HCT116 (cell line): ENCODE measurements around the gene MBD3L5. TPM values are rescaled to one million over a fixed set of nuclear protein-coding genes. Genes with fewer than 3 reads are reported as not detected.

ENCODE experiments used
- ATAC-seq: fragments of 200-7000 bp; cut with Tn5 transposase; 2 replicates; pipeline ENCODE4 v1.9.1; 2020; ENCODE audit warnings: mild to moderate bottlenecking, moderate library complexity
- BruUV-seq: library from RNA; stranded (reverse); fragments of 400-500 nt; replicated peaks from 2 replicates; lab custom pipeline; 2021; lab: Mats Ljungman, UMichigan
- CTCF ChIA-PET: fragments of 300-600 bp; sonication (Branson Sonifier 250); formaldehyde crosslinking; loops from one replicate; lab custom pipeline; 2021; ENCODE audit warnings: antibody characterized with exemption; lab: Charles Lee
- POLR2A ChIA-PET: fragments of 300-600, 350-600 bp; sonication (Branson Sonifier 250); formaldehyde crosslinking; loops from one replicate; lab custom pipeline; 2021; ENCODE audit warnings: antibody characterized with exemption; lab: Charles Lee
- RAD21 ChIA-PET, 2 experiments: fragments of 300-600 bp; sonication (Branson Sonifier 250); formaldehyde crosslinking; loops; one replicate each; lab custom pipeline; 2023; ENCODE audit warnings: low total read pairs in 2 of 2; ENCODE audit not compliant: uncharacterized antibody in 2 of 2, unreplicated experiment in 2 of 2, low non-redundant PET in 1 of 2; lab: Charles Lee
- DNase-seq: peaks from one replicate; pipeline ENCODE4 v3.0.0-alpha.2; 2010; ENCODE audit warnings: low read depth, low spot score
- H2AFZ ChIP-seq: fragments of 200-600 bp; shearing (Covaris generic), sonication (generic); 2 replicates; pipeline ENCODE4 v1.6.1; 2017; ENCODE audit warnings: low read depth, mixed run types, mixed read lengths, antibody characterized with exemption, low read length; ENCODE audit not compliant: poor library complexity, severe bottlenecking
- H3K27ac ChIP-seq: 2 replicates; pipeline ENCODE4 v1.5.1; 2012; ENCODE audit warnings: low read depth, low read length
- H3K27me3 ChIP-seq: fragments of 200-600 bp; sonication (generic); 2 replicates; pipeline ENCODE4 v1.6.1; 2016; ENCODE audit warnings: mixed run types, low read length, mixed read lengths; ENCODE audit not compliant: insufficient read depth
- H3K36me3 ChIP-seq, 2 experiments: fragments of 200-500 bp in 1 of 2; fragments of 200-600 bp in 1 of 2; sonication (Bioruptor generic) in 1 of 2; sonication (generic) in 1 of 2; 2 replicates each; pipeline versions ENCODE4 v1.5.1 to v1.6.1; 2014 to 2016; ENCODE audit warnings: low read length in 2 of 2, inconsistent platforms in 1 of 2, mixed read lengths in 1 of 2, mixed run types in 1 of 2; ENCODE audit not compliant: insufficient read depth in 2 of 2, control insufficient read depth in 1 of 2
- H3K4me1 ChIP-seq, 2 experiments: fragments of 200-600 bp in 1 of 2; sonication (generic) in 1 of 2; 2 replicates each; pipeline versions ENCODE4 v1.5.1 to v1.6.1; 2012 to 2017; ENCODE audit warnings: low read length in 2 of 2, inconsistent platforms in 1 of 2, mild to moderate bottlenecking in 1 of 2, mixed read lengths in 1 of 2, mixed run types in 1 of 2, moderate library complexity in 1 of 2; ENCODE audit not compliant: insufficient read depth in 2 of 2, control insufficient read depth in 1 of 2
- H3K4me2 ChIP-seq: fragments of 200-600 bp; sonication (generic); 2 replicates; pipeline ENCODE4 v1.6.1; 2017; ENCODE audit warnings: mixed run types, low read length, mixed read lengths
- H3K4me3 ChIP-seq, 2 experiments: fragments of 200-600 bp in 1 of 2; sonication (generic) in 1 of 2; replicated peaks in 1 of 2; 2 replicates each; pipeline ENCODE4 v1.5.1; 2011 to 2016; ENCODE audit warnings: low read length in 2 of 2, control low read depth in 1 of 2, low read depth in 1 of 2, mild to moderate bottlenecking in 1 of 2, mixed read lengths in 1 of 2, mixed run types in 1 of 2
- H3K79me2 ChIP-seq: fragments of 200-600 bp; sonication (generic); 2 replicates; pipeline ENCODE4 v1.6.1; 2017; ENCODE audit warnings: mild to moderate bottlenecking, mixed run types, low read length, moderate library complexity, mixed read lengths; ENCODE audit not compliant: insufficient read depth
- H3K9ac ChIP-seq: fragments of 200-600 bp; sonication (generic); 2 replicates; pipeline ENCODE4 v1.6.1; 2016; ENCODE audit warnings: low read length, mixed read lengths
- H3K9me2 ChIP-seq: fragments of 200-600 bp; sonication (generic), shearing (Covaris generic); 2 replicates; pipeline ENCODE4 v1.6.1; 2017; ENCODE audit warnings: mixed run types, mild to moderate bottlenecking, moderate library complexity; ENCODE audit not compliant: insufficient read depth
- H3K9me3 ChIP-seq, 2 experiments: fragments of 200-500 bp in 1 of 2; fragments of 200-600 bp in 1 of 2; sonication (Bioruptor generic) in 1 of 2; sonication (generic) in 1 of 2; 2 replicates each; pipeline ENCODE4 v1.6.1; 2014 to 2017; ENCODE audit warnings: low read length in 2 of 2, mixed read lengths in 2 of 2, inconsistent platforms in 1 of 2, low read depth in 1 of 2, mild to moderate bottlenecking in 1 of 2, mixed run types in 1 of 2, moderate library complexity in 1 of 2; ENCODE audit not compliant: control insufficient read depth in 1 of 2, insufficient read depth in 1 of 2
- H4K20me1 ChIP-seq: fragments of 200-600 bp; sonication (generic), shearing (Covaris generic); 2 replicates; pipeline ENCODE4 v1.6.1; 2017; ENCODE audit warnings: mixed run types, mild to moderate bottlenecking, moderate library complexity; ENCODE audit not compliant: insufficient read depth
- ATF3 ChIP-seq: IDR thresholded peaks from 2 replicates; pipeline ENCODE4 v1.6.1; 2012
- CBX3 ChIP-seq: IDR thresholded peaks from 2 replicates; pipeline ENCODE4 v1.6.1; 2012; ENCODE audit warnings: low read depth
- CEBPB ChIP-seq: IDR thresholded peaks from 2 replicates; pipeline ENCODE4 v1.6.1; 2012; ENCODE audit warnings: low read depth
- EZH2 ChIP-seq: fragments of 200-600 bp; sonication (generic); IDR thresholded peaks from 2 replicates; pipeline ENCODE4 v1.6.1; 2017; ENCODE audit warnings: antibody characterized with exemption, mixed run types
- EZH2phosphoT487 ChIP-seq: fragments of 200-600 bp; IDR thresholded peaks from 2 replicates; pipeline ENCODE4 v1.6.1; 2018; ENCODE audit warnings: antibody characterized with exemption, borderline replicate concordance
- FOSL1 ChIP-seq: IDR thresholded peaks from 2 replicates; pipeline ENCODE4 v1.6.1; 2012; ENCODE audit warnings: low read depth
- JUND ChIP-seq: IDR thresholded peaks from 2 replicates; pipeline ENCODE4 v1.6.1; 2012
- MAX ChIP-seq: IDR thresholded peaks from 2 replicates; pipeline ENCODE4 v1.6.1; 2012
- POLR2AphosphoS5 ChIP-seq: IDR thresholded peaks from 2 replicates; pipeline ENCODE4 v1.6.1; 2011; ENCODE audit warnings: mild to moderate bottlenecking, low read depth, low read length, moderate library complexity
- RAD21 ChIP-seq: IDR thresholded peaks from 2 replicates; pipeline ENCODE4 v1.6.1; 2012; ENCODE audit warnings: low read depth, mild to moderate bottlenecking
- REST ChIP-seq: IDR thresholded peaks from 2 replicates; pipeline ENCODE4 v1.6.1; 2012; ENCODE audit warnings: low read depth
- SP1 ChIP-seq: IDR thresholded peaks from 2 replicates; pipeline ENCODE4 v1.6.1; 2012; ENCODE audit warnings: low read depth
- TCF7L2 ChIP-seq: IDR thresholded peaks from 2 replicates; pipeline ENCODE4 v1.7.0; 2011; ENCODE audit warnings: borderline replicate concordance, inconsistent platforms; ENCODE audit not compliant: insufficient read depth, insufficient read length; ENCODE audit errors: extremely low read depth
- YY1 ChIP-seq: IDR thresholded peaks from 2 replicates; pipeline ENCODE4 v1.6.1; 2011; ENCODE audit warnings: low read length, low read depth, moderate library complexity, mild to moderate bottlenecking; ENCODE audit not compliant: insufficient replicate concordance; ENCODE audit errors: extremely low read depth
- ZFX ChIP-seq: fragments of 450-650 bp; IDR thresholded peaks from 2 replicates; pipeline ENCODE4 v1.6.1; 2017
- ZNF274 ChIP-seq: fragments of 200-500 bp; sonication (Bioruptor generic); IDR thresholded peaks from 2 replicates; pipeline ENCODE4 v1.6.1; 2014; ENCODE audit warnings: mild to moderate bottlenecking, low read depth, low read length, inconsistent platforms
- intact Hi-C: fragments of 100-400 bp; cut with micrococcal nuclease; formaldehyde crosslinking; loops from 2 replicates; pipeline ENCODE4 v1.10.0; 2022
- total RNA-seq: library from RNA; stranded (reverse); gene quantifications from one replicate; pipeline ENCODE4 v1.2.1, GENCODE V29; 2021; ENCODE audit not compliant: unreplicated experiment
- TF ChIP-seq, protein P1 (sequence below), 3 experiments: fragments of 200-600 bp in 1 of 3; sonication (generic) in 1 of 3; IDR thresholded peaks in 2 of 3; conservative IDR thresholded peaks in 1 of 3; 2 replicates each; pipeline ENCODE4 v1.5.1; 2012 to 2017; ENCODE audit warnings: low read depth in 2 of 3, low read length in 2 of 3, antibody characterized with exemption in 1 of 3, borderline replicate concordance in 1 of 3, control low read depth in 1 of 3, mild to moderate bottlenecking in 1 of 3, mixed read lengths in 1 of 3, mixed run types in 1 of 3, moderate library complexity in 1 of 3; ENCODE audit not compliant: insufficient read depth in 1 of 3
- TF ChIP-seq, protein P2 (sequence below): IDR thresholded peaks from 2 replicates; pipeline ENCODE4 v1.6.1; 2011; ENCODE audit warnings: mild to moderate bottlenecking, low read length, moderate library complexity; ENCODE audit not compliant: insufficient replicate concordance; ENCODE audit errors: extremely low read depth

The MBD3L5 gene
- total RNA-seq, 1 experiment from 2014 or later, result not detected

GRCh38 chr19:6988257-6988656 lies 42.1 kb upstream of the MBD3L5 start:
- Histone ChIP-seq H3K4me2 (no peak overlapping the region), H3K4me3 (no peak overlapping the region), H3K27ac (no peak overlapping the region), H3K27me3 (no peaks in the 10 kb centered on the region), H3K9me2 (no peaks in the 10 kb centered on the region), H3K36me3 (no peaks in the 10 kb centered on the region), H3K9me3 (peaks cover 10 to 15% of the 10 kb centered on the region in 2 experiments; a peak in 3 of 4 replicates), H3K79me2 (no peaks in the 10 kb centered on the region), H3K4me1 (no peaks in the 10 kb centered on the region), H4K20me1 (no peaks in the 10 kb centered on the region), H3K9ac (no peak overlapping the region), H2AFZ (no peak overlapping the region)
- no TSS peak for BruUV-seq
- no peak for DNase-seq
- CTCF ChIA-PET, result no interaction called here
- RAD21 ChIA-PET, result no interaction called here
- POLR2A ChIA-PET, result no interaction called here
- no peak for ATAC-seq
- intact Hi-C loops, result no loop called here
- TF ChIP-seq, protein P1, sequence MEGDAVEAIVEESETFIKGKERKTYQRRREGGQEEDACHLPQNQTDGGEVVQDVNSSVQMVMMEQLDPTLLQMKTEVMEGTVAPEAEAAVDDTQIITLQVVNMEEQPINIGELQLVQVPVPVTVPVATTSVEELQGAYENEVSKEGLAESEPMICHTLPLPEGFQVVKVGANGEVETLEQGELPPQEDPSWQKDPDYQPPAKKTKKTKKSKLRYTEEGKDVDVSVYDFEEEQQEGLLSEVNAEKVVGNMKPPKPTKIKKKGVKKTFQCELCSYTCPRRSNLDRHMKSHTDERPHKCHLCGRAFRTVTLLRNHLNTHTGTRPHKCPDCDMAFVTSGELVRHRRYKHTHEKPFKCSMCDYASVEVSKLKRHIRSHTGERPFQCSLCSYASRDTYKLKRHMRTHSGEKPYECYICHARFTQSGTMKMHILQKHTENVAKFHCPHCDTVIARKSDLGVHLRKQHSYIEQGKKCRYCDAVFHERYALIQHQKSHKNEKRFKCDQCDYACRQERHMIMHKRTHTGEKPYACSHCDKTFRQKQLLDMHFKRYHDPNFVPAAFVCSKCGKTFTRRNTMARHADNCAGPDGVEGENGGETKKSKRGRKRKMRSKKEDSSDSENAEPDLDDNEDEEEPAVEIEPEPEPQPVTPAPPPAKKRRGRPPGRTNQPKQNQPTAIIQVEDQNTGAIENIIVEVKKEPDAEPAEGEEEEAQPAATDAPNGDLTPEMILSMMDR (IDR thresholded peaks at IDR 0.05 in 2 of 3, conservative IDR thresholded peaks at IDR 0.05 in 1 of 3; ENCODE audit: borderline replicate concordance in 1 of 3, insufficient read depth in 1 of 3, low read depth in 2 of 3, low read length in 2 of 3), result no peak
- no peak for TF ChIP-seq SP1
- TF ChIP-seq EZH2, result no peak
- no peak for TF ChIP-seq CEBPB
- no peak for TF ChIP-seq RAD21
- no peak for TF ChIP-seq ZNF274
- no peak for TF ChIP-seq EZH2phosphoT487
- TF ChIP-seq MAX, result no peak
- no peak for TF ChIP-seq JUND
- no peak for TF ChIP-seq POLR2AphosphoS5
- no peak for TF ChIP-seq FOSL1
- TF ChIP-seq REST, result no peak
- TF ChIP-seq, protein P2, sequence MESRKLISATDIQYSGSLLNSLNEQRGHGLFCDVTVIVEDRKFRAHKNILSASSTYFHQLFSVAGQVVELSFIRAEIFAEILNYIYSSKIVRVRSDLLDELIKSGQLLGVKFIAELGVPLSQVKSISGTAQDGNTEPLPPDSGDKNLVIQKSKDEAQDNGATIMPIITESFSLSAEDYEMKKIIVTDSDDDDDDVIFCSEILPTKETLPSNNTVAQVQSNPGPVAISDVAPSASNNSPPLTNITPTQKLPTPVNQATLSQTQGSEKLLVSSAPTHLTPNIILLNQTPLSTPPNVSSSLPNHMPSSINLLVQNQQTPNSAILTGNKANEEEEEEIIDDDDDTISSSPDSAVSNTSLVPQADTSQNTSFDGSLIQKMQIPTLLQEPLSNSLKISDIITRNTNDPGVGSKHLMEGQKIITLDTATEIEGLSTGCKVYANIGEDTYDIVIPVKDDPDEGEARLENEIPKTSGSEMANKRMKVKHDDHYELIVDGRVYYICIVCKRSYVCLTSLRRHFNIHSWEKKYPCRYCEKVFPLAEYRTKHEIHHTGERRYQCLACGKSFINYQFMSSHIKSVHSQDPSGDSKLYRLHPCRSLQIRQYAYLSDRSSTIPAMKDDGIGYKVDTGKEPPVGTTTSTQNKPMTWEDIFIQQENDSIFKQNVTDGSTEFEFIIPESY, result no peak
- TF ChIP-seq CBX3, result no peak
- no peak for TF ChIP-seq TCF7L2
- no peak for TF ChIP-seq YY1
- TF ChIP-seq ZFX, result no peak
- TF ChIP-seq ATF3, result no peak
